ENCODE measurements around the gene ZBTB44.
"Not testable (repeated sequence)": the region's sequence is repeated elsewhere in the genome, so short reads cannot be mapped to it uniquely, and the experiment has no call there.

ZBTB44 gene

DNA sequence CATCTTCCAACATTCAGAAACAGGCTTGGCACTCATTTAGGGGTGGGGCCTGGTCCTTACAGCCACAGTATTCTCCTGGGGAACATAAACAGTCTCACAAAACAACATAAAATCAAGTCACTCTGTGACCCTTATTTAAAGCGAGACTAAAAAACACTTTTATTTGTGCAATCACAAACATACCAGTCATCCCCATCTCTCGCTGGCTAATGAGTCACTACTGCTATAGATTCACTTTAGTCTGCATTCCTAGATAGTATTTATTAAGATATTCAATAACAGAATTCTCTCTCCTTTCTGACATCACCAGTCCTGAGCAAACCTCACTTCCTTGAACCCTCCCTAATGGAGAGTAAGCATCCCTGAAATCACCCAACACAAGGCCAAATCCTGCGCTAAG, 68.0 kb downstream of the ZBTB44 start:
- H3K27ac ChIP-seq = no peak overlapping the region
- TF ChIP-seq, protein P1, sequence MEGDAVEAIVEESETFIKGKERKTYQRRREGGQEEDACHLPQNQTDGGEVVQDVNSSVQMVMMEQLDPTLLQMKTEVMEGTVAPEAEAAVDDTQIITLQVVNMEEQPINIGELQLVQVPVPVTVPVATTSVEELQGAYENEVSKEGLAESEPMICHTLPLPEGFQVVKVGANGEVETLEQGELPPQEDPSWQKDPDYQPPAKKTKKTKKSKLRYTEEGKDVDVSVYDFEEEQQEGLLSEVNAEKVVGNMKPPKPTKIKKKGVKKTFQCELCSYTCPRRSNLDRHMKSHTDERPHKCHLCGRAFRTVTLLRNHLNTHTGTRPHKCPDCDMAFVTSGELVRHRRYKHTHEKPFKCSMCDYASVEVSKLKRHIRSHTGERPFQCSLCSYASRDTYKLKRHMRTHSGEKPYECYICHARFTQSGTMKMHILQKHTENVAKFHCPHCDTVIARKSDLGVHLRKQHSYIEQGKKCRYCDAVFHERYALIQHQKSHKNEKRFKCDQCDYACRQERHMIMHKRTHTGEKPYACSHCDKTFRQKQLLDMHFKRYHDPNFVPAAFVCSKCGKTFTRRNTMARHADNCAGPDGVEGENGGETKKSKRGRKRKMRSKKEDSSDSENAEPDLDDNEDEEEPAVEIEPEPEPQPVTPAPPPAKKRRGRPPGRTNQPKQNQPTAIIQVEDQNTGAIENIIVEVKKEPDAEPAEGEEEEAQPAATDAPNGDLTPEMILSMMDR (IDR thresholded peaks at IDR 0.05) = no peak
- no peaks in the 10 kb centered on the region for H3K27me3 ChIP-seq
- H3K4me3 ChIP-seq (ENCODE audit: low read depth in 1 of 2, low read length in 1 of 2) = no peak overlapping the region
- H3K36me3 ChIP-seq = no peaks in the 10 kb centered on the region
- H3K4me1 ChIP-seq (ENCODE audit: control insufficient read depth in 1 of 2, insufficient read depth in 1 of 2, low read depth in 1 of 2, low read length in 1 of 2) = peaks cover 0 to 10% of the 10 kb centered on the region in 2 experiments
- H3K9me3 ChIP-seq = no peaks in the 10 kb centered on the region

DNA sequence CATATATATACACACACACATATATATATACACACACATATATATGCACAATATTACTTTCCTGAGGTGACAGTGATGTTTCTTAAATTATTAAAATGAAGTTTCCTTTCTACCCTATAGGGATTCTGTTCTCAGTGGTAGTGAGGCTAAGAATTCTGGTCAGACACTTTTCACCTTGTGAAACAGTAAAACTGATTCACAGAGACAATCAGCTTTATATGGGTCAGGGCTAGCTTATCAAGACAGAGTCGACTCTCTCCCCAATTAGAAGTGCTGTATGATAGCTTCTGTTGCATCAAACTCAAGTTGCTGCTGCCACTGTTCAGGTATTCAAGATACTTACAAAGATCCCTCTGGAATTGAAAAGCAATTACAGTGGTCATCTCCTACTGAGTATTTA, 68.4 kb downstream of the ZBTB44 start:
- Histone ChIP-seq H3K27me3 (no peaks in the 10 kb centered on the region), H3K27ac (no peak overlapping the region), H3K36me3 (no peaks in the 10 kb centered on the region), H3K4me1 (ENCODE audit: control insufficient read depth in 1 of 2, insufficient read depth in 1 of 2, low read depth in 1 of 2, low read length in 1 of 2) (peaks cover 0 to 12% of the 10 kb centered on the region in 2 experiments), H3K9me3 (no peaks in the 10 kb centered on the region), H3K4me3 (ENCODE audit: low read depth in 1 of 2, low read length in 1 of 2) (no peak overlapping the region)
- TF ChIP-seq, protein P1 (IDR thresholded peaks at IDR 0.05) = no peak

DNA sequence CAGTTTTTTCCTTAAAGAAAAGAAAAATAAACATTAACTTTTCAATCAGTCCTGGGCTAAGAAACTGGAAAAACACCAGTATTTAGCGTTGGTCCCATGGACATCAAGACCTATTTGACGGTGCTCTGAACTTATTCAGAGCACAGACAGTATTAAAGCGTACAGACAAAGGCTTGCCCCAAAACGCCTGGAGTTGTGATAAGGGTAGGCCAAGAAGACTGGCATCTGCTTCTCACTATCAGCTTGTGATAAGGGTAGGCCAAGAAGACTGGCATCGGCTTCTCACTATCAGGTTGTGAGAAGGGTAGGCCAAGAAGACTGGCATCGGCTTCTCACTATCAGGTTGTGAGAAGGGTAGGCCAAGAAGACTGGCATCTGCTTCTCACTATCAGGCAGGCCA, 69.3 kb downstream of the ZBTB44 start:
- not testable (repeated sequence) for H3K27ac ChIP-seq; H3K4me3 ChIP-seq (ENCODE audit: low read depth in 1 of 2, low read length in 1 of 2); H3K27me3 ChIP-seq; H3K9me3 ChIP-seq; H3K36me3 ChIP-seq
- peaks cover 0 to 15% of the 10 kb centered on the region in 2 experiments for H3K4me1 ChIP-seq (ENCODE audit: control insufficient read depth in 1 of 2, insufficient read depth in 1 of 2, low read depth in 1 of 2, low read length in 1 of 2)

DNA sequence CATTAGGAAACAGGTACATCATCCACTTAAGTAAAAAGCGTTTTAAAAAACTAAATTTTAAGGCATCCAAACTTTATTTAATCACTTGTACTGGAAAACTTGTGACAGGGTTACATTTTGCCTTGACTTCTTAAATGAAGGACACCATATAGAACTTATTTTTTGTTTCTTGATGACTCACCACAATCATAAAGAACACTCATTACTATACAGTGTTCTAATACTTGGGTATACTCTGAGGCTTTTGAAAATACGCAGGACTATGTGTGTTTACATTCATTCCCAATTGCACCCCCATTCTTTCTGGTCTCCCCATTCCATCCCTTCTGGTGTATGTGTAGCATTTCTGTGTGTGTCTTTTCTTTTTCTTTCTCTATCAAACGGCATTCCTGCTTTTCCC, 69.9 kb downstream of the ZBTB44 start:
- H3K9me3 ChIP-seq = no peaks in the 10 kb centered on the region
- H3K4me1 ChIP-seq (ENCODE audit: control insufficient read depth in 1 of 2, insufficient read depth in 1 of 2, low read depth in 1 of 2, low read length in 1 of 2) = peaks cover 0 to 15% of the 10 kb centered on the region in 2 experiments
- H3K27me3 ChIP-seq = no peaks in the 10 kb centered on the region
- no peak overlapping the region for H3K4me3 ChIP-seq (ENCODE audit: low read depth in 1 of 2, low read length in 1 of 2)
- no peaks in the 10 kb centered on the region for H3K36me3 ChIP-seq
- TF ChIP-seq, protein P1 (IDR thresholded peaks at IDR 0.05) = no peak
- no peak overlapping the region for H3K27ac ChIP-seq

DNA sequence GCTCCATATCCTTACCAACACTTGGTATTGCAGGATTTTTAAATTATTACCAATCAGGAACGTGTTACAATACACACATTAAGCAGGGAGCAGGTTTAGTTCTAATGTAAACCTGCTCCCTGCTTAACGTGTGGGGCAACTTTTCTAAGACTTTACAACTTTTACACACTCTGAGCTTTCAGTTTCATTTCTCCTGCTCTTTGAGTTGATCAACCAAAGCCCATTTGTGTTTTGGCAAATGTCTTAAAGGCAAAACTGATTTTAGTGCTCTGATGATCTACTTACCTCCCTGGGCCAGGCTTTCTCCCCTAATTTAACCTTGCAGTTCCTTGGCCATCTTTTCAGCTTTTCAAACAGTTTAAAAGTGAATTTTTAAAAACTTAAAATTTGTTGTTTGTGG, 70.9 kb downstream of the ZBTB44 start:
- TF ChIP-seq, protein P1 (IDR thresholded peaks at IDR 0.05) = no peak
- peak overlapping the region; percentile 42 for H3K27ac ChIP-seq
- H3K4me1 ChIP-seq (ENCODE audit: control insufficient read depth in 1 of 2, insufficient read depth in 1 of 2, low read depth in 1 of 2, low read length in 1 of 2) = peaks cover 0 to 15% of the 10 kb centered on the region in 2 experiments

DNA sequence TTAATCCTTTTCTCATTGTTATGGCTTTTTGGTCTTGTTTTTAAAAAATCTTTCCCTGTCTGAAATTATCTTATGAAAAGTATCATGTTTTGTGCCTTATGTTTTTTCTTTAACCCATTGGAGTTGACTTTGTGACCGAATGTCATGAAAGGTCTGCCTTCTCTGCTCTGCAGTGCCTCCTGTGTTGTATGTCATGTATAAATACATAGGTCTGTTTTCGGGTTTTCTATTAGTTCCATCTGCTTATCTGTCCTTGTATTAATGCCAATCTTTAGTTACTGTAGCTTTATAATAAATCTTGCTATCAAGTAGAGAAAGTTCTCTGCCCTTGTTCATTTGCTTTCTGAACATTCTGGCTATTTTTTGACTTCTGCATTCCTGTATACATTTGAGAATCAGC, 73.0 kb downstream of the ZBTB44 start:
- no peak overlapping the region for H3K27ac ChIP-seq
- TF ChIP-seq, protein P1 (IDR thresholded peaks at IDR 0.05) = no peak
- peaks cover 0 to 15% of the 10 kb centered on the region in 2 experiments for H3K4me1 ChIP-seq (ENCODE audit: control insufficient read depth in 1 of 2, insufficient read depth in 1 of 2, low read depth in 1 of 2, low read length in 1 of 2)
- no peak overlapping the region for H3K4me3 ChIP-seq (ENCODE audit: low read depth in 1 of 2, low read length in 1 of 2)
- H3K27me3 ChIP-seq = no peaks in the 10 kb centered on the region
- peaks cover 31% of the 10 kb centered on the region for H3K36me3 ChIP-seq
- H3K9me3 ChIP-seq = no peaks in the 10 kb centered on the region

More for the DNA sequence above, 70.9 kb downstream of the ZBTB44 start:
- Histone ChIP-seq H3K4me3 (ENCODE audit: low read depth in 1 of 2, low read length in 1 of 2) (no peak overlapping the region), H3K36me3 (peaks cover 10% of the 10 kb centered on the region), H3K9me3 (no peaks in the 10 kb centered on the region), H3K27me3 (no peaks in the 10 kb centered on the region)

Data from neutrophil (primary cell).